Measurements from ENCODE around the gene ERBIN.

DNA sequence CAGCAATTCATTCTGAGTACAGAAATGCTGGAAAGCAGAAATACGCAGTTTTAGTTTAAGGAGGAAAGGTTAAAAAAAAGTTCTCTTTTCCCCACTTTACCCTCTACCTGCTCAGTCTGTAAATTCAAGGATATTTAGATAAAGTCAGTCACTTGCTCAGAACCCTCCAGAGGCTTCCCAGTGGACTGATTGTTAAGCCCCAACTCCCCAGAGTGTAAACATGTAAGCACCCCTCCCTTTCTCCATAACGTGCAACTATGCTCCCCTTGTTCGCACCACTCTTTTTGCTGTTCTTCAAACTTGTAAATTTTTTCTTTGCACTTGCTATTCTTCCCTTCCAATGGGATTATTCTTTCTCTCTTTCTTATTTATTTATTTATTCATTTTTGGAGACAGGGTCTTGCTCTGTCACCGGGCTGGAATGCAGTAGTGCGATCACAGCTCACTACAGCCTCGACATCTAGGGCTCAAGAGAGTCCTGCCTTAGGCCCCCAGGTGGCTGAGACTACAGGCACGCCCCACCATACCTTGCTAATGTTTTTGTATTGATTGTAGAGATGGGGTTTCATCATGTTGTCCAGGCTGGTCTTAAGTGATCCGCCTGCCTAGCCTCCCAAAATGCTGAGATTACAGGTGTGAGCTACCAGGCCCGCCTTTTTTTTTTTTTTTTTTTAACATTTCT, 32.5 kb upstream of the ERBIN start:
- no peak for TF ChIP-seq POLR2A (IDR thresholded peaks at IDR 0.05)
- TF ChIP-seq, protein P1, sequence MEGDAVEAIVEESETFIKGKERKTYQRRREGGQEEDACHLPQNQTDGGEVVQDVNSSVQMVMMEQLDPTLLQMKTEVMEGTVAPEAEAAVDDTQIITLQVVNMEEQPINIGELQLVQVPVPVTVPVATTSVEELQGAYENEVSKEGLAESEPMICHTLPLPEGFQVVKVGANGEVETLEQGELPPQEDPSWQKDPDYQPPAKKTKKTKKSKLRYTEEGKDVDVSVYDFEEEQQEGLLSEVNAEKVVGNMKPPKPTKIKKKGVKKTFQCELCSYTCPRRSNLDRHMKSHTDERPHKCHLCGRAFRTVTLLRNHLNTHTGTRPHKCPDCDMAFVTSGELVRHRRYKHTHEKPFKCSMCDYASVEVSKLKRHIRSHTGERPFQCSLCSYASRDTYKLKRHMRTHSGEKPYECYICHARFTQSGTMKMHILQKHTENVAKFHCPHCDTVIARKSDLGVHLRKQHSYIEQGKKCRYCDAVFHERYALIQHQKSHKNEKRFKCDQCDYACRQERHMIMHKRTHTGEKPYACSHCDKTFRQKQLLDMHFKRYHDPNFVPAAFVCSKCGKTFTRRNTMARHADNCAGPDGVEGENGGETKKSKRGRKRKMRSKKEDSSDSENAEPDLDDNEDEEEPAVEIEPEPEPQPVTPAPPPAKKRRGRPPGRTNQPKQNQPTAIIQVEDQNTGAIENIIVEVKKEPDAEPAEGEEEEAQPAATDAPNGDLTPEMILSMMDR (IDR thresholded peaks at IDR 0.05): no peak

Measured in Peyer's patch (tissue), 4 donors.